ENCODE results near the gene ADGRD2.

DNA sequence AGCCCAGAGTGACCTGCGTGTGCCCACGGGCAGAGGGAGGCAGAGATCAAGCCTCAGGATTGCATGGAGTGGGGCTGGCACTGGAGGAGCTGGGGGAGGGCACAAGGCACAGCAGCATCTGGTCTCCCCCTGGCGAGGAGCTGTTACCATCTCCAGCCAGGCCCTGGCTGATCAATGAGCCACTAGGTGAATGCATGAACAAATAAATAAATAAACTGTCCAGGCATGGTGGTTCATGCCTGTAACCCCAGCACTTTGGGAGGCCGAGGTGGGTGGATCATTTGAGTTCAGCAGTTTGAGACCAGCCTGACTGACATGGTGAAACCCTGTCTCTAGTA lies 20.8 kb upstream of the ADGRD2 start:
- TF ChIP-seq, protein P1, sequence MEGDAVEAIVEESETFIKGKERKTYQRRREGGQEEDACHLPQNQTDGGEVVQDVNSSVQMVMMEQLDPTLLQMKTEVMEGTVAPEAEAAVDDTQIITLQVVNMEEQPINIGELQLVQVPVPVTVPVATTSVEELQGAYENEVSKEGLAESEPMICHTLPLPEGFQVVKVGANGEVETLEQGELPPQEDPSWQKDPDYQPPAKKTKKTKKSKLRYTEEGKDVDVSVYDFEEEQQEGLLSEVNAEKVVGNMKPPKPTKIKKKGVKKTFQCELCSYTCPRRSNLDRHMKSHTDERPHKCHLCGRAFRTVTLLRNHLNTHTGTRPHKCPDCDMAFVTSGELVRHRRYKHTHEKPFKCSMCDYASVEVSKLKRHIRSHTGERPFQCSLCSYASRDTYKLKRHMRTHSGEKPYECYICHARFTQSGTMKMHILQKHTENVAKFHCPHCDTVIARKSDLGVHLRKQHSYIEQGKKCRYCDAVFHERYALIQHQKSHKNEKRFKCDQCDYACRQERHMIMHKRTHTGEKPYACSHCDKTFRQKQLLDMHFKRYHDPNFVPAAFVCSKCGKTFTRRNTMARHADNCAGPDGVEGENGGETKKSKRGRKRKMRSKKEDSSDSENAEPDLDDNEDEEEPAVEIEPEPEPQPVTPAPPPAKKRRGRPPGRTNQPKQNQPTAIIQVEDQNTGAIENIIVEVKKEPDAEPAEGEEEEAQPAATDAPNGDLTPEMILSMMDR (conservative IDR thresholded peaks at IDR 0.05; ENCODE audit: low read depth, low read length) = no peak
- TF ChIP-seq EZH2 (IDR thresholded peaks at IDR 0.05; ENCODE audit: low read length, unreplicated experiment) = no peak

All from PC-3 (cell line).